Neural cell (in vitro differentiated cells): Measurements from ENCODE around the gene LDB3. TPM values are rescaled to one million over a fixed set of nuclear protein-coding genes. Genes with fewer than 3 reads are reported as not detected.

ENCODE experiments used
- H2AFZ ChIP-seq: fragments of 200-600, 300-800 bp; sonication (generic), shearing (Covaris generic); 2 replicates; pipeline ENCODE4 v1.6.0; 2014; ENCODE audit warnings: low read depth, mild to moderate bottlenecking, antibody characterized with exemption, low read length, moderate library complexity
- H3F3A ChIP-seq: fragments of 200-600 bp; shearing (Covaris generic); 2 replicates; pipeline ENCODE4 v1.6.1; 2016; ENCODE audit warnings: mild to moderate bottlenecking, moderate library complexity, mixed read lengths, antibody characterized with exemption, low read length; ENCODE audit not compliant: insufficient read depth, poor library complexity, severe bottlenecking
- H3K27ac ChIP-seq: fragments of 200-600, 300-800 bp; sonication (generic), shearing (Covaris generic); 2 replicates; pipeline ENCODE4 v1.5.1; 2014; ENCODE audit warnings: mild to moderate bottlenecking, low read length, moderate library complexity
- H3K27me3 ChIP-seq: fragments of 300-800, 200-600 bp; sonication (generic), shearing (Covaris generic); 2 replicates; pipeline ENCODE4 v1.6.0; 2014; ENCODE audit warnings: mild to moderate bottlenecking, low read depth, low read length, moderate library complexity; ENCODE audit not compliant: insufficient read depth
- H3K36me3 ChIP-seq: fragments of 300-800, 200-600 bp; sonication (generic), shearing (Covaris generic); 2 replicates; pipeline ENCODE4 v1.5.1; 2014; ENCODE audit warnings: mild to moderate bottlenecking, antibody characterized with exemption, low read length, moderate library complexity; ENCODE audit not compliant: insufficient read depth
- H3K4me2 ChIP-seq: fragments of 300-800, 200-600 bp; sonication (generic), shearing (Covaris generic); 2 replicates; pipeline ENCODE4 v1.6.0; 2014; ENCODE audit warnings: mild to moderate bottlenecking, low read length
- H3K4me3 ChIP-seq: fragments of 300-800, 200-600 bp; sonication (generic), shearing (Covaris generic); 2 replicates; pipeline ENCODE4 v1.5.1; 2014; ENCODE audit warnings: mild to moderate bottlenecking, low read length, moderate library complexity
- H3K79me2 ChIP-seq: fragments of 200-600 bp; shearing (Covaris generic); replicated peaks from 2 replicates; pipeline ENCODE4 v1.6.0; 2014; ENCODE audit warnings: mild to moderate bottlenecking, low read length, moderate library complexity; ENCODE audit not compliant: insufficient read depth
- H3K9ac ChIP-seq: fragments of 300-800, 200-600 bp; sonication (generic), shearing (Covaris generic); 2 replicates; pipeline ENCODE4 v1.6.1; 2016; ENCODE audit warnings: mild to moderate bottlenecking, low read length, mixed read lengths
- H3K9me2 ChIP-seq: fragments of 200-600 bp; shearing (Covaris generic); 2 replicates; pipeline ENCODE4 v1.6.1; 2016; ENCODE audit warnings: mild to moderate bottlenecking, low read length, mixed read lengths; ENCODE audit not compliant: insufficient read depth
- H3K9me3 ChIP-seq: fragments of 200-600, 300-800 bp; sonication (generic), shearing (Covaris generic); 2 replicates; pipeline ENCODE4 v1.6.1; 2016; ENCODE audit warnings: mild to moderate bottlenecking, mixed run types, low read length, moderate library complexity, mixed read lengths
- H4K20me1 ChIP-seq: fragments of 200-600 bp; shearing (Covaris generic); 2 replicates; pipeline ENCODE4 v1.6.1; 2016; ENCODE audit warnings: mild to moderate bottlenecking, mixed run types; ENCODE audit not compliant: insufficient read depth
- EP300 ChIP-seq: fragments of 450-650 bp; conservative IDR thresholded peaks from 2 replicates; pipeline ENCODE4 v1.6.1; 2014; ENCODE audit warnings: antibody characterized with exemption, mild to moderate bottlenecking, moderate library complexity; ENCODE audit not compliant: poor library complexity, severe bottlenecking
- EZH2 ChIP-seq: fragments of 200-600, 300-800 bp; shearing (Covaris generic), sonication (generic); IDR thresholded peaks from 2 replicates; pipeline ENCODE4 v1.6.1; 2014; ENCODE audit warnings: antibody characterized with exemption, low read length, borderline replicate concordance, mild to moderate bottlenecking; ENCODE audit not compliant: insufficient read depth, poor library complexity, severe bottlenecking
- MXI1 ChIP-seq: fragments of 450-650 bp; conservative IDR thresholded peaks from 2 replicates; pipeline ENCODE4 v1.6.1; 2014; ENCODE audit warnings: antibody characterized with exemption, mild to moderate bottlenecking; ENCODE audit not compliant: poor library complexity, severe bottlenecking
- POLR2AphosphoS5 ChIP-seq: IDR thresholded peaks from 2 replicates; pipeline ENCODE4 v1.6.1; 2012
- RAD21 ChIP-seq: fragments of 450-650 bp; conservative IDR thresholded peaks from 2 replicates; pipeline ENCODE4 v1.6.1; 2014; ENCODE audit warnings: antibody characterized with exemption, mild to moderate bottlenecking, moderate library complexity
- SMC3 ChIP-seq: fragments of 450-650 bp; conservative IDR thresholded peaks from 2 replicates; pipeline ENCODE4 v1.6.1; 2014; ENCODE audit warnings: antibody characterized with exemption, mild to moderate bottlenecking, moderate library complexity; ENCODE audit not compliant: poor library complexity
- TAF1 ChIP-seq: IDR thresholded peaks from 2 replicates; pipeline ENCODE4 v1.6.1; 2012; ENCODE audit warnings: low read depth
- polyA plus RNA-seq: library from polyadenylated mRNA; depleted of rRNA; stranded (reverse); fragments of >200 nt; gene quantifications from 2 replicates; pipeline ENCODE4 v1.2.3, GENCODE V29; 2014
- TF ChIP-seq, protein P1 (sequence below): IDR thresholded peaks from 2 replicates; pipeline ENCODE4 v1.6.1; 2012; ENCODE audit warnings: borderline replicate concordance
- TF ChIP-seq, protein P2 (sequence below): fragments of 450-650 bp; IDR thresholded peaks from 2 replicates; pipeline ENCODE4 v1.5.1; 2014; ENCODE audit warnings: antibody characterized with exemption, mild to moderate bottlenecking, moderate library complexity; ENCODE audit not compliant: poor library complexity, severe bottlenecking

The LDB3 gene
- polyA plus RNA-seq, 1 donor from 2014 or later = 0.12 TPM

DNA sequence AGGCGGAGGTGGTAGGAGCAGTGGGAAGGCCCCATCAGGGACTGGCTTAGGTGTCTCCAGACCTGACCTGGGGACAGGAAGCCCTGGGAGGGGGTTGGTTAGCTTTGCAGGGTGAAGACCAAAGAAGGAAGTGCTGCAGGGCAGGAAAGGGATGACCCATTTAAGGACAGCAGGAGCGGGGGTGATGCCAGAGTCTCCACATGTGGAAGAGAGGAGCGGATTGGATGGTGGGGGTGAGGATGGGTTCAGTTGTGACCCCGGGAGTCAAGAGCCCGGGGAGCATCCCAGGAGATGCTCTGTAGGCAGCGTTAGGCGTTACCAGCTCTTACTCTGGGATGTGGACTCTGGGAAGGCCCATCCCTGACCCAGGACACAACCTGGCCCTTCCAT lies 3.1 kb upstream of the LDB3 start:
- Histone ChIP-seq H2AFZ (no peak overlapping the region), H3F3A (no peaks in the 10 kb centered on the region), H3K9me2 (no peaks in the 10 kb centered on the region), H4K20me1 (no peaks in the 10 kb centered on the region), H3K4me2 (no peak overlapping the region), H3K79me2 (no peaks in the 10 kb centered on the region), H3K27ac (no peak overlapping the region), H3K27me3 (no peaks in the 10 kb centered on the region), H3K9me3 (no peaks in the 10 kb centered on the region), H3K4me3 (no peak overlapping the region), H3K36me3 (no peaks in the 10 kb centered on the region), H3K9ac (no peak overlapping the region)
- no peak for TF ChIP-seq POLR2AphosphoS5
- no peak for TF ChIP-seq SMC3
- TF ChIP-seq, protein P1, sequence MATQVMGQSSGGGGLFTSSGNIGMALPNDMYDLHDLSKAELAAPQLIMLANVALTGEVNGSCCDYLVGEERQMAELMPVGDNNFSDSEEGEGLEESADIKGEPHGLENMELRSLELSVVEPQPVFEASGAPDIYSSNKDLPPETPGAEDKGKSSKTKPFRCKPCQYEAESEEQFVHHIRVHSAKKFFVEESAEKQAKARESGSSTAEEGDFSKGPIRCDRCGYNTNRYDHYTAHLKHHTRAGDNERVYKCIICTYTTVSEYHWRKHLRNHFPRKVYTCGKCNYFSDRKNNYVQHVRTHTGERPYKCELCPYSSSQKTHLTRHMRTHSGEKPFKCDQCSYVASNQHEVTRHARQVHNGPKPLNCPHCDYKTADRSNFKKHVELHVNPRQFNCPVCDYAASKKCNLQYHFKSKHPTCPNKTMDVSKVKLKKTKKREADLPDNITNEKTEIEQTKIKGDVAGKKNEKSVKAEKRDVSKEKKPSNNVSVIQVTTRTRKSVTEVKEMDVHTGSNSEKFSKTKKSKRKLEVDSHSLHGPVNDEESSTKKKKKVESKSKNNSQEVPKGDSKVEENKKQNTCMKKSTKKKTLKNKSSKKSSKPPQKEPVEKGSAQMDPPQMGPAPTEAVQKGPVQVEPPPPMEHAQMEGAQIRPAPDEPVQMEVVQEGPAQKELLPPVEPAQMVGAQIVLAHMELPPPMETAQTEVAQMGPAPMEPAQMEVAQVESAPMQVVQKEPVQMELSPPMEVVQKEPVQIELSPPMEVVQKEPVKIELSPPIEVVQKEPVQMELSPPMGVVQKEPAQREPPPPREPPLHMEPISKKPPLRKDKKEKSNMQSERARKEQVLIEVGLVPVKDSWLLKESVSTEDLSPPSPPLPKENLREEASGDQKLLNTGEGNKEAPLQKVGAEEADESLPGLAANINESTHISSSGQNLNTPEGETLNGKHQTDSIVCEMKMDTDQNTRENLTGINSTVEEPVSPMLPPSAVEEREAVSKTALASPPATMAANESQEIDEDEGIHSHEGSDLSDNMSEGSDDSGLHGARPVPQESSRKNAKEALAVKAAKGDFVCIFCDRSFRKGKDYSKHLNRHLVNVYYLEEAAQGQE = no peak
- no peak for TF ChIP-seq EP300
- TF ChIP-seq RAD21 = no peak
- no peak for TF ChIP-seq MXI1
- no peak for TF ChIP-seq EZH2
- no peak for TF ChIP-seq TAF1
- TF ChIP-seq, protein P2, sequence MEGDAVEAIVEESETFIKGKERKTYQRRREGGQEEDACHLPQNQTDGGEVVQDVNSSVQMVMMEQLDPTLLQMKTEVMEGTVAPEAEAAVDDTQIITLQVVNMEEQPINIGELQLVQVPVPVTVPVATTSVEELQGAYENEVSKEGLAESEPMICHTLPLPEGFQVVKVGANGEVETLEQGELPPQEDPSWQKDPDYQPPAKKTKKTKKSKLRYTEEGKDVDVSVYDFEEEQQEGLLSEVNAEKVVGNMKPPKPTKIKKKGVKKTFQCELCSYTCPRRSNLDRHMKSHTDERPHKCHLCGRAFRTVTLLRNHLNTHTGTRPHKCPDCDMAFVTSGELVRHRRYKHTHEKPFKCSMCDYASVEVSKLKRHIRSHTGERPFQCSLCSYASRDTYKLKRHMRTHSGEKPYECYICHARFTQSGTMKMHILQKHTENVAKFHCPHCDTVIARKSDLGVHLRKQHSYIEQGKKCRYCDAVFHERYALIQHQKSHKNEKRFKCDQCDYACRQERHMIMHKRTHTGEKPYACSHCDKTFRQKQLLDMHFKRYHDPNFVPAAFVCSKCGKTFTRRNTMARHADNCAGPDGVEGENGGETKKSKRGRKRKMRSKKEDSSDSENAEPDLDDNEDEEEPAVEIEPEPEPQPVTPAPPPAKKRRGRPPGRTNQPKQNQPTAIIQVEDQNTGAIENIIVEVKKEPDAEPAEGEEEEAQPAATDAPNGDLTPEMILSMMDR = no peak

DNA sequence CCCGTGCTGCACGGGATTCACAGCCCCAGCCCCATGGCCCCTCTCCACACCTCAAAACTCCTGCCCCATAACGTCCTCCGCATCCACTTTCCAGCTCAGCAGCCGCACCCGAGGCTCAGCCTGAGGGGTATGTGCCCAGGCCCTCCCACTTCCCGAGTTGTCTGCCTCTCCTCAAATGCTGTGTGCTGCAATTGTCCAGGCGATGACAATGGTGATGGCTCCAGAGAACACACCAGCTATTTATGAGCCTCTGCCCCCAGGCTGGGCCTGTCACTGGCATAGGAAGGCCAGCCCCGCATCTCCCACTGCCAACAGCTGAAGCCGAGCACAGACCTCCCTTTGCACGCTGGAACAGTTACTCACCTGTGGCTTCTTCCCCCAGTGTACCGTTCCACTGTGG lies 2.4 kb upstream of the LDB3 start:
- no peaks in the 10 kb centered on the region for H3K27me3 ChIP-seq
- no peak for TF ChIP-seq POLR2AphosphoS5
- TF ChIP-seq EZH2 = no peak
- no peak for TF ChIP-seq RAD21
- TF ChIP-seq, protein P2 = no peak
- TF ChIP-seq MXI1 = no peak
- TF ChIP-seq, protein P1 = no peak
- TF ChIP-seq TAF1 = no peak
- no peak for TF ChIP-seq EP300
- TF ChIP-seq SMC3 = no peak
- no peaks in the 10 kb centered on the region for H3K79me2 ChIP-seq
- no peak overlapping the region for H2AFZ ChIP-seq
- no peak overlapping the region for H3K9ac ChIP-seq
- no peaks in the 10 kb centered on the region for H4K20me1 ChIP-seq
- H3K9me3 ChIP-seq = no peaks in the 10 kb centered on the region
- no peaks in the 10 kb centered on the region for H3F3A ChIP-seq
- no peak overlapping the region for H3K4me3 ChIP-seq
- no peaks in the 10 kb centered on the region for H3K9me2 ChIP-seq
- no peak overlapping the region for H3K4me2 ChIP-seq
- H3K27ac ChIP-seq = no peak overlapping the region
- no peaks in the 10 kb centered on the region for H3K36me3 ChIP-seq
